H9 (cell line): ENCODE results near the gene UTP14A. TPM values are rescaled to one million over a fixed set of nuclear protein-coding genes. Genes with fewer than 3 reads are reported as not detected.

ENCODE experiments used
- DNase-seq: peaks from one replicate; pipeline ENCODE4 v3.0.0-alpha.2; 2017
- H2AFZ ChIP-seq: one replicate; pipeline ENCODE4 v1.6.1; 2013; ENCODE audit warnings: mild to moderate bottlenecking, low read length, control low read depth, moderate library complexity
- H2AK5ac ChIP-seq: 2 replicates; pipeline ENCODE4 v1.6.1; 2013; ENCODE audit warnings: low read length, control low read depth, mixed read lengths; ENCODE audit not compliant: insufficient read length
- H2BK120ac ChIP-seq: one replicate; pipeline ENCODE4 v1.6.1; 2013; ENCODE audit warnings: low read depth, mild to moderate bottlenecking, low read length, control low read depth, inconsistent platforms; ENCODE audit not compliant: poor library complexity, severe bottlenecking
- H2BK12ac ChIP-seq: 2 replicates; pipeline ENCODE4 v1.6.1; 2013; ENCODE audit warnings: low read length, control low read depth, mixed read lengths, low read depth; ENCODE audit not compliant: insufficient read length
- H2BK15ac ChIP-seq: 2 replicates; pipeline ENCODE4 v1.6.1; 2013; ENCODE audit warnings: low read depth, low read length, control low read depth
- H2BK20ac ChIP-seq: one replicate; pipeline ENCODE4 v1.6.1; 2013; ENCODE audit warnings: low read depth, mild to moderate bottlenecking, low read length, control low read depth, inconsistent platforms; ENCODE audit not compliant: poor library complexity, severe bottlenecking
- H2BK5ac ChIP-seq: 2 replicates; pipeline ENCODE4 v1.6.1; 2013; ENCODE audit warnings: low read length, control low read depth, mixed read lengths; ENCODE audit not compliant: insufficient read length
- H3K14ac ChIP-seq: 2 replicates; pipeline ENCODE4 v1.6.1; 2013; ENCODE audit warnings: low read length, control low read depth; ENCODE audit not compliant: insufficient read depth
- H3K18ac ChIP-seq: 2 replicates; pipeline ENCODE4 v1.6.1; 2013; ENCODE audit warnings: low read depth, mild to moderate bottlenecking, mixed read lengths, low read length, control low read depth; ENCODE audit not compliant: insufficient read length
- H3K23ac ChIP-seq: 2 replicates; pipeline ENCODE4 v1.6.1; 2013; ENCODE audit warnings: low read length, control low read depth, mixed read lengths, low read depth; ENCODE audit not compliant: insufficient read length
- H3K23me2 ChIP-seq: 2 replicates; pipeline ENCODE4 v1.6.1; 2013; ENCODE audit warnings: low read depth, mild to moderate bottlenecking, mixed read lengths, low read length, control low read depth; ENCODE audit not compliant: insufficient read length, poor library complexity, severe bottlenecking
- H3K27ac ChIP-seq: 2 replicates; pipeline ENCODE4 v1.5.1; 2013; ENCODE audit warnings: low read length, control low read depth, mixed read lengths, low read depth; ENCODE audit not compliant: insufficient read length
- H3K27me3 ChIP-seq: 2 replicates; pipeline ENCODE4 v1.6.1; 2013; ENCODE audit warnings: low read length, control low read depth, inconsistent platforms; ENCODE audit not compliant: insufficient read depth
- H3K4ac ChIP-seq: 2 replicates; pipeline ENCODE4 v1.6.1; 2013; ENCODE audit warnings: low read depth, mild to moderate bottlenecking, control low read depth, inconsistent platforms, low read length, moderate library complexity
- H3K4me1 ChIP-seq: 2 replicates; pipeline ENCODE4 v1.6.1; 2013; ENCODE audit warnings: low read length, control low read depth, inconsistent platforms; ENCODE audit not compliant: insufficient read depth
- H3K4me2 ChIP-seq: 2 replicates; pipeline ENCODE4 v1.6.1; 2013; ENCODE audit warnings: low read length, control low read depth, mixed read lengths; ENCODE audit not compliant: insufficient read length, insufficient read depth
- H3K56ac ChIP-seq: 2 replicates; pipeline ENCODE4 v1.6.1; 2013; ENCODE audit warnings: low read depth, mild to moderate bottlenecking, mixed read lengths, low read length, control low read depth; ENCODE audit not compliant: insufficient read length
- H3K79me1 ChIP-seq: 2 replicates; pipeline ENCODE4 v1.6.1; 2013; ENCODE audit warnings: low read depth, mild to moderate bottlenecking, moderate library complexity, low read length, control low read depth, inconsistent platforms; ENCODE audit not compliant: insufficient read depth, poor library complexity, severe bottlenecking
- H3K79me2 ChIP-seq: 2 replicates; pipeline ENCODE4 v1.6.1; 2013; ENCODE audit warnings: low read length, control low read depth, inconsistent platforms; ENCODE audit not compliant: insufficient read depth
- H3K9ac ChIP-seq: 2 replicates; pipeline ENCODE4 v1.6.1; 2013; ENCODE audit warnings: low read length, control low read depth, mixed read lengths; ENCODE audit not compliant: insufficient read length; ENCODE audit errors: extremely low read depth
- H3K9me3 ChIP-seq: one replicate; pipeline ENCODE4 v1.6.1; 2013; ENCODE audit warnings: low read depth, low read length, inconsistent platforms; ENCODE audit not compliant: control insufficient read depth
- H3T11ph ChIP-seq: one replicate; pipeline ENCODE4 v1.6.1; 2013; ENCODE audit warnings: mild to moderate bottlenecking, low read length, control low read depth, inconsistent platforms
- H4K20me1 ChIP-seq: one replicate; pipeline ENCODE4 v1.6.1; 2013; ENCODE audit not compliant: control insufficient read depth, insufficient read length, insufficient read depth
- H4K5ac ChIP-seq: 2 replicates; pipeline ENCODE4 v1.6.1; 2013; ENCODE audit warnings: low read depth, mild to moderate bottlenecking, mixed read lengths, low read length, control low read depth; ENCODE audit not compliant: insufficient read length
- H4K8ac ChIP-seq: replicated peaks from 2 replicates; pipeline ENCODE4 v1.6.1; 2013; ENCODE audit warnings: low read length, control low read depth, mixed read lengths, low read depth; ENCODE audit not compliant: insufficient read length
- H4K91ac ChIP-seq: 2 replicates; pipeline ENCODE4 v1.6.1; 2013; ENCODE audit warnings: low read depth, mild to moderate bottlenecking, moderate library complexity, mixed read lengths, low read length, control low read depth; ENCODE audit not compliant: insufficient read length
- H3K27ac Mint-ChIP-seq, 3 experiments: 2 replicates in 2 of 3; 3 replicates in 1 of 3; pipeline ENCODE4 v1.8.0; 2020 to 2021; ENCODE audit warnings: mixed read lengths in 3 of 3, mild to moderate bottlenecking in 1 of 3, moderate library complexity in 1 of 3
- H3K27me3 Mint-ChIP-seq: 2 replicates; pipeline ENCODE4 v1.8.0; 2021; ENCODE audit warnings: low read depth, mild to moderate bottlenecking, moderate library complexity, mixed read lengths
- H3K36me3 Mint-ChIP-seq, 3 experiments: 2 replicates in 2 of 3; 3 replicates in 1 of 3; pipeline ENCODE4 v1.8.0; 2020 to 2021; ENCODE audit warnings: low read depth in 3 of 3, mixed read lengths in 3 of 3; ENCODE audit not compliant: insufficient read depth in 1 of 3
- H3K4me1 Mint-ChIP-seq, 2 experiments: 2 replicates each; pipeline ENCODE4 v1.8.0; 2020; ENCODE audit warnings: mixed read lengths in 2 of 2
- H3K4me3 Mint-ChIP-seq, 2 experiments: 2 replicates in 1 of 2; 3 replicates in 1 of 2; pipeline ENCODE4 v1.8.0; 2020 to 2021; ENCODE audit warnings: mild to moderate bottlenecking in 2 of 2, mixed read lengths in 2 of 2, moderate library complexity in 1 of 2
- H3K9me3 Mint-ChIP-seq, 2 experiments: 2 replicates in 1 of 2; 3 replicates in 1 of 2; pipeline ENCODE4 v1.8.0; 2020; ENCODE audit warnings: mild to moderate bottlenecking in 2 of 2, mixed read lengths in 2 of 2, moderate library complexity in 1 of 2
- CTCF ChIP-seq: fragments of 200-600 bp; sonication (generic); conservative IDR thresholded peaks from 3 replicates; pipeline ENCODE4 v1.8.0; 2021; ENCODE audit warnings: antibody characterized with exemption, mild to moderate bottlenecking
- WGBS: extraction: QIAGEN DNeasy Blood & Tissue Kit; methylation state at CpG from one replicate; pipeline ENCODE4 v1.1.7; 2013; ENCODE audit warnings: missing lambda C conversion rate, low lambda C conversion rate, mixed read lengths; ENCODE audit not compliant: insufficient read length; ENCODE audit errors: extremely low coverage; 5-methylcytosine and 5-hydroxymethylcytosine counted together
- total RNA-seq: library from RNA; stranded (reverse); gene quantifications from 2 replicates; pipeline ENCODE4 v1.2.1, GENCODE V29; 2021

UTP14A gene
- total RNA-seq, 1 experiment from 2014 or later: 37.0 TPM

GRCh38 chrX:129930941-129931410, 25.0 kb downstream of the UTP14A start:
- Histone ChIP-seq H3K27me3 (peaks cover 31% of the 10 kb centered on the region), H2BK20ac (no peak overlapping the region), H3K79me1 (no peaks in the 10 kb centered on the region), H3K4me1 (0 out of 2 replicates have a peak, but pooled peaks cover 2% of the 10 kb centered on the region), H4K20me1 (no peaks in the 10 kb centered on the region), H3K18ac (peak overlapping the region; percentile 68), H4K5ac (no peak overlapping the region), H4K8ac (no peak overlapping the region), H2BK15ac (no peak overlapping the region), H3K56ac (no peak overlapping the region), H2BK5ac (no peak overlapping the region), H3K27ac (no peak overlapping the region), H3K23me2 (peaks cover 3% of the 10 kb centered on the region), H2AFZ (no peak overlapping the region), H2AK5ac (no peak overlapping the region), H3K4me2 (peak overlapping the region; percentile 82), H3K9me3 (peaks cover 13% of the 10 kb centered on the region), H2BK12ac (no peak overlapping the region), H3K23ac (no peak overlapping the region), H4K91ac (no peak overlapping the region), H3K9ac (peak overlapping the region; percentile 93), H3K4ac (no peak overlapping the region), H3T11ph (no peak overlapping the region), H3K14ac (no peak overlapping the region), H2BK120ac (no peak overlapping the region), H3K79me2 (no peaks in the 10 kb centered on the region)
- no peak for TF ChIP-seq CTCF
- peaks cover 6 to 14% of the 10 kb centered on the region in 2 experiments for H3K4me1 Mint-ChIP-seq
- no peak for DNase-seq
- peaks cover 20 to 40% (median 31%) of the 10 kb centered on the region in 3 experiments; a peak in 6 of 7 replicates for H3K36me3 Mint-ChIP-seq
- peak overlapping the region; percentile 92 to 97 (median 96) for H3K27ac Mint-ChIP-seq
- H3K9me3 Mint-ChIP-seq: peaks cover 0 to 68% of the 10 kb centered on the region in 2 experiments; a peak in 2 of 5 replicates
- H3K4me3 Mint-ChIP-seq: peak overlapping the region; percentile 86 to 98
- WGBS: no CpG with 5 or more reads among the region's 13 CpGs
- H3K27me3 Mint-ChIP-seq: peaks cover 35% of the 10 kb centered on the region
